ENCODE measurements around the gene ARID5B.
"Not testable (repeated sequence)": the region's sequence is repeated elsewhere in the genome, so short reads cannot be mapped to it uniquely, and the experiment has no call there.

Gene ARID5B

GRCh38 chr10:62012318-62012717 lies 110.8 kb downstream of the ARID5B start:
- no peak for DNase-seq (ENCODE audit: low spot score)

- no peak for DNase-seq (ENCODE audit: low spot score)
Measured at GRCh38 chr10:62014510-62014909, 113.0 kb downstream of the ARID5B start.

GRCh38 chr10:62015994-62016393 lies 114.5 kb downstream of the ARID5B start:
- peak; percentile 23 for DNase-seq (ENCODE audit: low spot score)

- DNase-seq (ENCODE audit: low spot score): no peak
Measured at GRCh38 chr10:62016623-62017490, 115.4 kb downstream of the ARID5B start.

- DNase-seq (ENCODE audit: low spot score): no peak
Measured at GRCh38 chr10:62017491-62017870, 116.0 kb downstream of the ARID5B start.

- DNase-seq (ENCODE audit: low spot score): peak; percentile 68
Measured at GRCh38 chr10:62018131-62018911, 116.8 kb downstream of the ARID5B start.

- DNase-seq (ENCODE audit: low spot score): no peak
Measured at GRCh38 chr10:62019013-62019684, 117.7 kb downstream of the ARID5B start.

- no peak for DNase-seq (ENCODE audit: low spot score)
Measured at GRCh38 chr10:62019685-62020359, 118.3 kb downstream of the ARID5B start.

GRCh38 chr10:62021128-62021665 lies 119.7 kb downstream of the ARID5B start:
- no peak for DNase-seq (ENCODE audit: low spot score)

GRCh38 chr10:62021978-62022802 lies 120.7 kb downstream of the ARID5B start:
- DNase-seq (ENCODE audit: low spot score): no peak

GRCh38 chr10:62022830-62023229 lies 121.3 kb downstream of the ARID5B start:
- no peak for DNase-seq (ENCODE audit: low spot score)

- no peak for DNase-seq (ENCODE audit: low spot score)
Measured at GRCh38 chr10:62023329-62023728, 121.8 kb downstream of the ARID5B start.

- DNase-seq (ENCODE audit: low spot score): no peak
Measured at GRCh38 chr10:62024026-62024701, 122.7 kb downstream of the ARID5B start.

GRCh38 chr10:62025134-62025794 lies 123.8 kb downstream of the ARID5B start:
- DNase-seq (ENCODE audit: low spot score): no peak

GRCh38 chr10:62025901-62026879 lies 124.7 kb downstream of the ARID5B start:
- DNase-seq (ENCODE audit: low spot score): no peak

- no peak for DNase-seq (ENCODE audit: low spot score)
Measured at GRCh38 chr10:62027841-62028501, 126.5 kb downstream of the ARID5B start.

GRCh38 chr10:62028502-62028842 lies 127.0 kb downstream of the ARID5B start:
- DNase-seq (ENCODE audit: low spot score): not testable (repeated sequence)

GRCh38 chr10:62029401-62029800 lies 127.9 kb downstream of the ARID5B start:
- no peak for DNase-seq (ENCODE audit: low spot score)
